K562 (cell line): ENCODE measurements around the gene TNFRSF13B. TPM values are rescaled to one million over a fixed set of nuclear protein-coding genes. Genes with fewer than 3 reads are reported as not detected.

Source experiments
- ATAC-seq: fragments of 200-7000 bp; cut with Tn5 transposase; 3 replicates; pipeline ENCODE4 v1.9.1; 2020; ENCODE audit warnings: moderate library complexity
- BruUV-seq: library from RNA; stranded (reverse); fragments of 400-500 nt; replicated peaks from 2 replicates; lab custom pipeline; 2021; lab: Mats Ljungman, UMichigan
- CTCF ChIA-PET: fragments of 300-600 bp; formaldehyde crosslinking; extraction: SDS; loops from one replicate; lab custom pipeline; 2021; ENCODE audit warnings: low intra/inter-chr PET ratio; lab: Yijun Ruan, JAX
- POLR2A ChIA-PET: fragments of 300-600, 350-650 bp; sonication (Branson Sonifier 250); formaldehyde crosslinking; extraction: SDS; loops from one replicate; lab custom pipeline; 2021; ENCODE audit warnings: antibody characterized with exemption, inconsistent platforms; lab: Yijun Ruan, JAX
- DNase-seq, 4 experiments: peaks; one replicate each; pipeline versions ENCODE4 v3.0.0 to v3.0.0-alpha.2; 2011 to 2018; ENCODE audit warnings: low spot score in 3 of 4, mixed read lengths in 3 of 4; ENCODE audit errors: extremely low read depth in 1 of 4
- FAIRE-seq: peaks from 2 replicates; lab custom pipeline; 2011; peaks lifted over from hg19 to GRCh38; lab: Jason Lieb, UNC
- H2AFZ ChIP-seq: 2 replicates; pipeline ENCODE4 v1.6.0; 2011; ENCODE audit warnings: low read depth, low read length, control low read depth, inconsistent platforms
- H3K27ac ChIP-seq: fragments of 200-600 bp; 3 replicates; pipeline ENCODE4 v1.8.0; 2011; ENCODE audit warnings: low read depth, mild to moderate bottlenecking, control low read depth, inconsistent platforms, low read length, moderate library complexity, mixed read lengths; ENCODE audit errors: extremely low read depth
- H3K27me3 ChIP-seq, 2 experiments: fragments of 300-600 bp in 1 of 2; 2 replicates in 1 of 2; 3 replicates in 1 of 2; pipeline versions ENCODE4 v1.6.0 to v1.8.0; 2011; ENCODE audit warnings: inconsistent platforms in 2 of 2, low read length in 2 of 2, mild to moderate bottlenecking in 1 of 2, mixed read lengths in 1 of 2, moderate library complexity in 1 of 2; ENCODE audit not compliant: control insufficient read depth in 2 of 2, insufficient read depth in 2 of 2
- H3K36me3 ChIP-seq: fragments of 300-600 bp; 3 replicates; pipeline ENCODE4 v1.8.0; 2011; ENCODE audit warnings: mild to moderate bottlenecking, low read length, inconsistent platforms; ENCODE audit not compliant: control insufficient read depth, insufficient read depth
- H3K4me1 ChIP-seq, 2 experiments: fragments of 200-600 bp in 1 of 2; replicated peaks in 1 of 2; 2 replicates in 1 of 2; 3 replicates in 1 of 2; pipeline versions ENCODE4 v1.5.1 to v1.8.0; 2011; ENCODE audit warnings: inconsistent platforms in 2 of 2, low read length in 2 of 2, mild to moderate bottlenecking in 1 of 2, mixed read lengths in 1 of 2, moderate library complexity in 1 of 2; ENCODE audit not compliant: control insufficient read depth in 2 of 2, insufficient read depth in 2 of 2
- H3K4me2 ChIP-seq: 2 replicates; pipeline ENCODE4 v1.6.1; 2011; ENCODE audit warnings: low read length, control low read depth, inconsistent platforms, mixed read lengths; ENCODE audit not compliant: insufficient read depth
- H3K4me3 ChIP-seq: fragments of 200-600 bp; sonication (generic), shearing (Covaris generic); 2 replicates; pipeline ENCODE4 v1.5.1; 2016; ENCODE audit warnings: control low read depth, inconsistent platforms
- H3K79me2 ChIP-seq: fragments of 200-600 bp; 3 replicates; pipeline ENCODE4 v1.8.0; 2011; ENCODE audit warnings: low read length, inconsistent platforms; ENCODE audit not compliant: control insufficient read depth, insufficient read depth
- H3K9ac ChIP-seq, 2 experiments: 2 replicates each; pipeline versions ENCODE4 v1.6.0 to v1.6.1; 2011; ENCODE audit warnings: low read depth in 2 of 2, low read length in 2 of 2, control low read depth in 1 of 2, inconsistent platforms in 1 of 2, mild to moderate bottlenecking in 1 of 2, mixed read lengths in 1 of 2; ENCODE audit not compliant: insufficient read depth in 1 of 2
- H3K9me1 ChIP-seq: one replicate; pipeline ENCODE4 v1.6.0; 2011; ENCODE audit warnings: inconsistent platforms, mild to moderate bottlenecking, low read length, moderate library complexity; ENCODE audit not compliant: control insufficient read depth, insufficient read depth
- H3K9me3 ChIP-seq: replicated peaks from 2 replicates; pipeline ENCODE4 v1.5.1; 2011; ENCODE audit warnings: low read depth, low read length, inconsistent platforms; ENCODE audit not compliant: control insufficient read depth, insufficient read depth
- H4K20me1 ChIP-seq: replicated peaks from 2 replicates; pipeline ENCODE4 v1.6.1; 2011; ENCODE audit warnings: low read length, inconsistent platforms, mixed read lengths; ENCODE audit not compliant: control insufficient read depth, insufficient read depth
- CEBPB ChIP-seq: fragments of 450-650 bp; IDR thresholded peaks from 2 replicates; pipeline ENCODE4 v1.6.1; 2016; ENCODE audit warnings: missing genetic modification characterization, missing compliant biosample characterization
- PCBP2 ChIP-seq: fragments of 200-400 bp; formaldehyde crosslinking; IDR thresholded peaks from 2 replicates; pipeline ENCODE4 v1.6.1; 2018; ENCODE audit warnings: low read length, low read depth, mild to moderate bottlenecking, moderate library complexity; ENCODE audit not compliant: poor library complexity, severe bottlenecking
- PHF21A ChIP-seq: fragments of 450-650 bp; IDR thresholded peaks from 2 replicates; pipeline ENCODE4 v1.6.1; 2017; ENCODE audit warnings: low read depth, borderline replicate concordance
- RBFOX2 ChIP-seq: fragments of 200-400 bp; formaldehyde crosslinking; IDR thresholded peaks from 2 replicates; pipeline ENCODE4 v1.6.1; 2017; ENCODE audit warnings: low read depth, mild to moderate bottlenecking, low read length, moderate library complexity
- ZBTB8A ChIP-seq: fragments of 450-650 bp; IDR thresholded peaks from 2 replicates; pipeline ENCODE4 v1.6.1; 2018; ENCODE audit warnings: mild to moderate bottlenecking, moderate library complexity; ENCODE audit not compliant: partially characterized antibody
- ZNF354B ChIP-seq: fragments of 250-450 bp; sonication (Bioruptor Pico); IDR thresholded peaks from 2 replicates; pipeline ENCODE4 v1.4.0; 2020
- ZNF707 ChIP-seq: fragments of 250-450 bp; sonication (Bioruptor Pico); conservative IDR thresholded peaks from 2 replicates; pipeline ENCODE4 v1.8.0; 2022; ENCODE audit warnings: inconsistent platforms, mild to moderate bottlenecking, moderate library complexity
- WGBS: fragments of 100-300 bp; shearing (Covaris generic); methylation state at CpG from one replicate; pipeline ENCODE4 v1.1.6; 2016; ENCODE audit warnings: low coverage, mixed read lengths; ENCODE audit not compliant: insufficient coverage; ENCODE audit errors: missing lambda C conversion rate; 5-methylcytosine and 5-hydroxymethylcytosine counted together
- in situ Hi-C: fragments of 300-500 bp; cut with MboI; formaldehyde crosslinking; loops from 4 replicates; pipeline ENCODE4 v1.15.0; 2018; ENCODE audit warnings: inconsistent platforms, mixed read lengths
- intact Hi-C: fragments of 100-400 bp; cut with micrococcal nuclease; formaldehyde crosslinking; loops from 2 replicates; pipeline ENCODE4 v1.14.2; 2022
- polyA plus RNA-seq, 8 experiments: library from polyadenylated mRNA; depleted of rRNA in 4 of 8; stranded (reverse) in 5 of 8; unstranded in 3 of 8; fragments of >200 nt; fragmentation: Nextera tagmentation in 2 of 8; fragmentation: Illumina TruSeq in 1 of 8; extraction: Ambion mirVana in 2 of 8; extraction: Trizol in 1 of 8; gene quantifications; 2 replicates each; pipeline versions ENCODE4 v1.2.1 to v1.2.3, GENCODE V29; 2011 to 2014; ENCODE audit warnings: inconsistent platforms in 1 of 8, missing spikeins in 1 of 8
- total RNA-seq, 7 experiments: library from RNA; depleted of rRNA in 6 of 7; stranded (reverse); fragments of >200 nt in 6 of 7; fragmentation: Illumina TruSeq in 2 of 7; extraction: Trizol in 2 of 7; gene quantifications; 2 replicates each; pipeline versions ENCODE4 v1.2.1 to v1.2.3, GENCODE V29; 2011 to 2021; ENCODE audit warnings: low replicate concordance in 1 of 7
- TF ChIP-seq, protein P1 (sequence below): fragments of 450-650 bp; IDR thresholded peaks from 2 replicates; pipeline ENCODE4 v1.6.1; 2016; ENCODE audit warnings: low read depth
- TF ChIP-seq, protein P2 (sequence below): fragments of 250-450 bp; sonication (Bioruptor Pico); IDR thresholded peaks from 2 replicates; pipeline ENCODE4 v1.4.0; 2020; ENCODE audit warnings: mild to moderate bottlenecking, moderate library complexity

TNFRSF13B gene
- total and polyA plus RNA-seq, 9 of the 15 experiments (the other 6 are each of a cell fraction or from before 2014, with no cell fraction given), result not detected

DNA sequence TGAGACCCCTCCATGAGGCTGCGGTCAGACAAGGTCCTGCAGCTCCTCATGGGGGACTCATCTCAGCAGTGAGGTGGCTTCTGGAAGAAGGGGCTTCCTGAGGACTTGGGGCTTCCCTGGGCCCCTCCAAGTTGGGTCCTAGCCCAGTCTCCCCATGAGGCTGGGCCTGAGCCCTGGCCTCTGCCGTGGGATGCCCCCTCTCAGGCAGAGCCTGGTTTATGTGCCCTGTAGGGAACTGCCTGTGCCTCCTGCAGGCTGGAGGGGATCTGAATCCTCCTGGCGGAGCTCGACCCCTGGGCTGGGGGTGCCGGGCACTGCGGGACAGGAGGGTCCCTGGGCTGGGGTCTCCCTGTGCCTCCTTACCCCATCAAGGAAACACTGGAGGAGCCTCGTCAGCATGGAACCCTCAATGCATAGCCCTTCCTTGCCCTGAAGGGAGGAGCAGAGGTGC, 45.8 kb downstream of the TNFRSF13B start (continued):
- TF ChIP-seq, protein P1, sequence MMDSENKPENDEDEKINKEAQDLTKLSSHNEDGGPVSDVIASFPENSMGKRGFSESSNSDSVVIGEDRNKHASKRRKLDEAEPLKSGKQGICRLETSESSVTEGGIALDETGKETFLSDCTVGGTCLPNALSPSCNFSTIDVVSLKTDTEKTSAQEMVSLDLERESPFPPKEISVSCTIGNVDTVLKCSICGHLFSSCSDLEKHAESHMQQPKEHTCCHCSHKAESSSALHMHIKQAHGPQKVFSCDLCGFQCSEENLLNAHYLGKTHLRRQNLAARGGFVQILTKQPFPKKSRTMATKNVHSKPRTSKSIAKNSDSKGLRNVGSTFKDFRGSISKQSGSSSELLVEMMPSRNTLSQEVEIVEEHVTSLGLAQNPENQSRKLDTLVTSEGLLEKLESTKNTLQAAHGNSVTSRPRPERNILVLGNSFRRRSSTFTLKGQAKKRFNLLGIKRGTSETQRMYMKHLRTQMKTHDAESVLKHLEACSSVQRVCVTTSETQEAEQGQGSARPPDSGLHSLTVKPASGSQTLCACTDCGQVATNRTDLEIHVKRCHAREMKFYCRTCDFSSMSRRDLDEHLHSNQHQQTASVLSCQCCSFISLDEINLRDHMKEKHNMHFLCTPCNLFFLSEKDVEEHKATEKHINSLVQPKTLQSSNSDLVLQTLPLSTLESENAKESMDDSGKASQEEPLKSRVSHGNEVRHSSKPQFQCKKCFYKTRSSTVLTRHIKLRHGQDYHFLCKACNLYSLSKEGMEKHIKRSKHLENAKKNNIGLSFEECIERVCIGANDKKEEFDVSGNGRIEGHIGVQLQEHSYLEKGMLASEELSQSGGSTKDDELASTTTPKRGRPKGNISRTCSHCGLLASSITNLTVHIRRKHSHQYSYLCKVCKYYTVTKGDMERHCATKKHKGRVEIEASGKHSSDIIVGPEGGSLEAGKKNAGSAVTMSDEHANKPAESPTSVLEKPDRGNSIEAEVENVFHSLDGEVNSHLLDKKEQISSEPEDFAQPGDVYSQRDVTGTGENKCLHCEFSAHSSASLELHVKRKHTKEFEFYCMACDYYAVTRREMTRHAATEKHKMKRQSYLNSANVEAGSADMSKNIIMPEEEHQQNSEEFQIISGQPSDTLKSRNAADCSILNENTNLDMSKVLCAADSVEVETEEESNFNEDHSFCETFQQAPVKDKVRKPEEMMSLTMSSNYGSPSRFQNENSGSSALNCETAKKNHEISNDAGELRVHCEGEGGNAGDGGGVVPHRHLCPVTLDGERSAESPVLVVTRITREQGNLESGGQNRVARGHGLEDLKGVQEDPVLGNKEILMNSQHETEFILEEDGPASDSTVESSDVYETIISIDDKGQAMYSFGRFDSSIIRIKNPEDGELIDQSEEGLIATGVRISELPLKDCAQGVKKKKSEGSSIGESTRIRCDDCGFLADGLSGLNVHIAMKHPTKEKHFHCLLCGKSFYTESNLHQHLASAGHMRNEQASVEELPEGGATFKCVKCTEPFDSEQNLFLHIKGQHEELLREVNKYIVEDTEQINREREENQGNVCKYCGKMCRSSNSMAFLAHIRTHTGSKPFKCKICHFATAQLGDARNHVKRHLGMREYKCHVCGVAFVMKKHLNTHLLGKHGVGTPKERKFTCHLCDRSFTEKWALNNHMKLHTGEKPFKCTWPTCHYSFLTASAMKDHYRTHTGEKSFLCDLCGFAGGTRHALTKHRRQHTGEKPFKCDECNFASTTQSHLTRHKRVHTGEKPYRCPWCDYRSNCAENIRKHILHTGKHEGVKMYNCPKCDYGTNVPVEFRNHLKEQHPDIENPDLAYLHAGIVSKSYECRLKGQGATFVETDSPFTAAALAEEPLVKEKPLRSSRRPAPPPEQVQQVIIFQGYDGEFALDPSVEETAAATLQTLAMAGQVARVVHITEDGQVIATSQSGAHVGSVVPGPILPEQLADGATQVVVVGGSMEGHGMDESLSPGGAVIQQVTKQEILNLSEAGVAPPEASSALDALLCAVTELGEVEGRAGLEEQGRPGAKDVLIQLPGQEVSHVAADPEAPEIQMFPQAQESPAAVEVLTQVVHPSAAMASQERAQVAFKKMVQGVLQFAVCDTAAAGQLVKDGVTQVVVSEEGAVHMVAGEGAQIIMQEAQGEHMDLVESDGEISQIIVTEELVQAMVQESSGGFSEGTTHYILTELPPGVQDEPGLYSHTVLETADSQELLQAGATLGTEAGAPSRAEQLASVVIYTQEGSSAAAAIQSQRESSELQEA, result no peak

DNA sequence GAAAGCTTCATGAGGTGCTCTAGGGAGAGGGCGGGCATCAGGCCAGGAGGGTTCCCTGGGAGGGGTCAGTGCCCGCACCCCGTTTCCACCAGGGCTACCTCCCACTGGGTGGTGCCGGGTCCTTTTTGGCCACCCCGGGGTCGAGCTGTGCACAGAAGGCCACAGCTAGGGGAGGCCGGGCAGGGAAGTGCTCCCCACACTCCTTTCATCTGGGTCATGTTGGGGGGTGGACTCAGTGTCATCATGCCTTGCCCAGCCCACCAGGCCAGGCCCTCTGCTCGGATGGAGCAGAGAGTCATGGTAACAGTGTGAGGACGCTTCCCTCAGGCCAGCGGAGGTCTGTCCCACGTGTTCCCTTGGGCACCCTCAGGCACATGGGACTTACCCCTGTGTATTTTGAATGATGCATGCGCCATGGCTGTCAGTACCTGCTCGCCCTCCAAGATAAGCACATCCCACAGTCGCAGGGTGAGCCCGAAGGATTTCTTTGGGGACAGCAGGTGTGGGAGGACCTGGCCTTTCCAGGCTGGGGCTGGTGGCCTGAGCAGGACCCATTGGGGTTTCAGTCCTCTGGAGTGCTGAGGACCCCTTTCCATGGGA, 46.4 kb downstream of the TNFRSF13B start:
- DNase-seq (no peak), ATAC-seq (no peak), FAIRE-seq (no peak)
- H3K4me1 ChIP-seq, result no peaks in the 10 kb centered on the region
- no peak overlapping the region for H3K4me3 ChIP-seq
- 1% methylated on average over 12 of the region's 15 CpGs for WGBS
- CTCF ChIA-PET, result no interaction called here
- BruUV-seq, result no TSS peak
- H3K27me3 ChIP-seq, result peaks cover 0 to 57% of the 10 kb centered on the region in 2 experiments; a peak in 3 of 5 replicates
- no peaks in the 10 kb centered on the region for H3K79me2 ChIP-seq
- intact Hi-C loops, result no loop called here
- H3K36me3 ChIP-seq, result no peaks in the 10 kb centered on the region
- H2AFZ ChIP-seq, result no peak overlapping the region
- no peak overlapping the region for H3K27ac ChIP-seq
- in situ Hi-C loops, result no loop called here
- no peak overlapping the region for H3K4me2 ChIP-seq
- POLR2A ChIA-PET, result no interaction called here
- no peak overlapping the region for H3K9ac ChIP-seq
- H4K20me1 ChIP-seq, result no peaks in the 10 kb centered on the region
- no peaks in the 10 kb centered on the region for H3K9me3 ChIP-seq
- no peaks in the 10 kb centered on the region for H3K9me1 ChIP-seq
- TF ChIP-seq ZBTB8A (no peak), ZNF707 (CRISPR knock-in tag) (no peak), PCBP2 (no peak), CEBPB (tag) (no peak), RBFOX2 (no peak), ZNF354B (no peak), PHF21A (no peak)
- TF ChIP-seq, protein P2, sequence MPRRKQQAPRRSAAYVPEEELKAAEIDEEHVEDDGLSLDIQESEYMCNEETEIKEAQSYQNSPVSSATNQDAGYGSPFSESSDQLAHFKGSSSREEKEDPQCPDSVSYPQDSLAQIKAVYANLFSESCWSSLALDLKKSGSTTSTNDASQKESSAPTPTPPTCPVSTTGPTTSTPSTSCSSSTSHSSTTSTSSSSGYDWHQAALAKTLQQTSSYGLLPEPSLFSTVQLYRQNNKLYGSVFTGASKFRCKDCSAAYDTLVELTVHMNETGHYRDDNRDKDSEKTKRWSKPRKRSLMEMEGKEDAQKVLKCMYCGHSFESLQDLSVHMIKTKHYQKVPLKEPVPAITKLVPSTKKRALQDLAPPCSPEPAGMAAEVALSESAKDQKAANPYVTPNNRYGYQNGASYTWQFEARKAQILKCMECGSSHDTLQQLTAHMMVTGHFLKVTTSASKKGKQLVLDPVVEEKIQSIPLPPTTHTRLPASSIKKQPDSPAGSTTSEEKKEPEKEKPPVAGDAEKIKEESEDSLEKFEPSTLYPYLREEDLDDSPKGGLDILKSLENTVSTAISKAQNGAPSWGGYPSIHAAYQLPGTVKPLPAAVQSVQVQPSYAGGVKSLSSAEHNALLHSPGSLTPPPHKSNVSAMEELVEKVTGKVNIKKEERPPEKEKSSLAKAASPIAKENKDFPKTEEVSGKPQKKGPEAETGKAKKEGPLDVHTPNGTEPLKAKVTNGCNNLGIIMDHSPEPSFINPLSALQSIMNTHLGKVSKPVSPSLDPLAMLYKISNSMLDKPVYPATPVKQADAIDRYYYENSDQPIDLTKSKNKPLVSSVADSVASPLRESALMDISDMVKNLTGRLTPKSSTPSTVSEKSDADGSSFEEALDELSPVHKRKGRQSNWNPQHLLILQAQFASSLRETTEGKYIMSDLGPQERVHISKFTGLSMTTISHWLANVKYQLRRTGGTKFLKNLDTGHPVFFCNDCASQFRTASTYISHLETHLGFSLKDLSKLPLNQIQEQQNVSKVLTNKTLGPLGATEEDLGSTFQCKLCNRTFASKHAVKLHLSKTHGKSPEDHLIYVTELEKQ (CRISPR knock-in tag), result no peak
